GM12878 (cell line): ENCODE results near the gene ZNF79. TPM values are rescaled to one million over a fixed set of nuclear protein-coding genes. Genes with fewer than 3 reads are reported as not detected.

Source experiments
- ATAC-seq: fragments of 200-7000 bp; cut with Tn5 transposase; 3 replicates; pipeline ENCODE4 v1.9.1; 2020; ENCODE audit warnings: mild to moderate bottlenecking, moderate library complexity
- BruUV-seq: library from RNA; stranded (reverse); fragments of 400-500 nt; replicated peaks from 2 replicates; lab custom pipeline; 2021; lab: Mats Ljungman, UMichigan
- CTCF ChIA-PET: fragments of 300-600 bp; sonication (Branson Sonifier 250); formaldehyde crosslinking; extraction: SDS; loops from one replicate; lab custom pipeline; 2021; ENCODE audit warnings: inconsistent platforms; lab: Yijun Ruan, JAX
- POLR2A ChIA-PET: fragments of 350-600 bp; formaldehyde crosslinking; extraction: SDS; loops from one replicate; lab custom pipeline; 2021; ENCODE audit warnings: inconsistent platforms; lab: Charles Lee
- RAD21 ChIA-PET: fragments of 300-600 bp; sonication (Branson Sonifier 250); formaldehyde crosslinking; loops from one replicate; lab custom pipeline; 2023; ENCODE audit warnings: antibody characterized with exemption; ENCODE audit not compliant: unreplicated experiment; lab: Charles Lee
- SMC1A ChIA-PET: fragments of 300-600 bp; sonication (Branson Sonifier 250); formaldehyde crosslinking; loops from one replicate; lab custom pipeline; 2023; ENCODE audit not compliant: unreplicated experiment, uncharacterized antibody; lab: Charles Lee
- DNase-seq: peaks from one replicate; pipeline ENCODE4 v3.0.0-alpha.2; 2011; ENCODE audit warnings: low read depth, low spot score
- FAIRE-seq: peaks from 3 replicates; lab custom pipeline; 2011; peaks lifted over from hg19 to GRCh38; lab: Jason Lieb, UNC
- H2AFZ ChIP-seq: 2 replicates; pipeline ENCODE4 v1.6.0; 2011; ENCODE audit warnings: low read depth, low read length, control low read depth; ENCODE audit not compliant: control insufficient read depth
- H3K27ac ChIP-seq: 2 replicates; pipeline ENCODE4 v1.5.1; 2011; ENCODE audit warnings: control low read depth; ENCODE audit not compliant: control insufficient read depth, insufficient read depth
- H3K27me3 ChIP-seq, 2 experiments: replicated peaks in 1 of 2; 2 replicates each; pipeline versions ENCODE4 v1.6.0 to v1.6.1; 2011; ENCODE audit warnings: low read length in 1 of 2; ENCODE audit not compliant: control insufficient read depth in 2 of 2, insufficient read depth in 2 of 2
- H3K36me3 ChIP-seq, 2 experiments: 2 replicates each; pipeline ENCODE4 v1.5.1; 2011; ENCODE audit warnings: low read length in 1 of 2; ENCODE audit not compliant: control insufficient read depth in 2 of 2, insufficient read depth in 2 of 2
- H3K4me1 ChIP-seq: 2 replicates; pipeline ENCODE4 v1.6.1; 2011; ENCODE audit warnings: mild to moderate bottlenecking, low read length, moderate library complexity, mixed read lengths; ENCODE audit not compliant: control insufficient read depth, insufficient read depth
- H3K4me2 ChIP-seq: 2 replicates; pipeline ENCODE4 v1.6.0; 2011; ENCODE audit warnings: control low read depth; ENCODE audit not compliant: control insufficient read depth, insufficient read depth
- H3K4me3 ChIP-seq: fragments of 200-600 bp; sonication (generic); 2 replicates; pipeline ENCODE4 v1.5.1; 2016
- H3K79me2 ChIP-seq: 2 replicates; pipeline ENCODE4 v1.6.0; 2011; ENCODE audit warnings: low read length; ENCODE audit not compliant: control insufficient read depth, insufficient read depth
- H3K9ac ChIP-seq: 2 replicates; pipeline ENCODE4 v1.8.0; 2011; ENCODE audit warnings: low read length, control low read depth, mixed read lengths; ENCODE audit not compliant: control insufficient read depth, insufficient read depth
- H3K9me3 ChIP-seq: replicated peaks from 3 replicates; pipeline ENCODE4 v1.5.1; 2011; ENCODE audit warnings: mild to moderate bottlenecking, low read length; ENCODE audit not compliant: control insufficient read depth, insufficient read depth
- H4K20me1 ChIP-seq: 2 replicates; pipeline ENCODE4 v1.6.0; 2011; ENCODE audit not compliant: control insufficient read depth, insufficient read depth
- BHLHE40 ChIP-seq, 2 experiments: fragments of 450-650 bp in 1 of 2; IDR thresholded peaks; 2 replicates each; pipeline ENCODE4 v1.6.1; 2011 to 2017; ENCODE audit warnings: low read depth in 2 of 2, borderline replicate concordance in 1 of 2, improper control_type of control experiment in 1 of 2, low read length in 1 of 2, mild to moderate bottlenecking in 1 of 2
- CBFB ChIP-seq: IDR thresholded peaks from 2 replicates; pipeline ENCODE4 v1.6.1; 2016; ENCODE audit warnings: antibody characterized with exemption, low read depth
- CHD1 ChIP-seq: IDR thresholded peaks from 2 replicates; pipeline ENCODE4 v1.6.1; 2012; ENCODE audit warnings: low read depth, low read length, improper control_type of control experiment
- EZH2 ChIP-seq: IDR thresholded peaks from 2 replicates; pipeline ENCODE4 v1.6.1; 2012; ENCODE audit warnings: low read depth, mild to moderate bottlenecking, control low read depth, inconsistent platforms, low read length, borderline replicate concordance; ENCODE audit not compliant: control insufficient read depth
- JUND ChIP-seq: IDR thresholded peaks from 2 replicates; pipeline ENCODE4 v1.6.1; 2012; ENCODE audit warnings: low read depth, mild to moderate bottlenecking, low read length, improper control_type of control experiment, moderate library complexity
- MTA3 ChIP-seq: IDR thresholded peaks from 2 replicates; pipeline ENCODE4 v1.6.1; 2012; ENCODE audit warnings: low read length, inconsistent platforms, borderline replicate concordance
- PAX8 ChIP-seq: fragments of 450-650 bp; IDR thresholded peaks from 2 replicates; pipeline ENCODE4 v1.6.1; 2017; ENCODE audit warnings: mild to moderate bottlenecking, moderate library complexity
- POLR2AphosphoS2 ChIP-seq: IDR thresholded peaks from 2 replicates; pipeline ENCODE4 v1.6.1; 2011; ENCODE audit warnings: low read depth, mild to moderate bottlenecking, low read length, improper control_type of control experiment, moderate library complexity
- SMAD5 ChIP-seq: IDR thresholded peaks from 2 replicates; pipeline ENCODE4 v1.6.1; 2016; ENCODE audit warnings: antibody characterized with exemption, low read depth
- TCF12 ChIP-seq: IDR thresholded peaks from 2 replicates; pipeline ENCODE4 v1.6.1; 2011; ENCODE audit warnings: low read depth, mild to moderate bottlenecking, low read length
- TCF3 ChIP-seq: IDR thresholded peaks from 2 replicates; pipeline ENCODE4 v1.6.1; 2012; ENCODE audit warnings: low read depth, mild to moderate bottlenecking, low read length, borderline replicate concordance; ENCODE audit not compliant: insufficient read depth
- ZNF622 ChIP-seq: fragments of 450-650 bp; IDR thresholded peaks from 2 replicates; pipeline ENCODE4 v1.6.1; 2017; ENCODE audit warnings: mild to moderate bottlenecking, inconsistent platforms
- WGBS: methylation state at CpG from one replicate; pipeline ENCODE4 v1.1.6; 2016; ENCODE audit warnings: low lambda C conversion rate; ENCODE audit not compliant: insufficient replicate concordance, insufficient coverage; ENCODE audit errors: missing lambda C conversion rate; 5-methylcytosine and 5-hydroxymethylcytosine counted together
- in situ Hi-C: fragments of 300-500 bp; cut with MboI; formaldehyde crosslinking; loops from 9 replicates; pipeline ENCODE4 v1.14.3; 2018; ENCODE audit warnings: mixed read lengths
- intact Hi-C: fragments of 100-400 bp; cut with micrococcal nuclease; formaldehyde crosslinking; loops from one replicate; pipeline ENCODE4 v1.14.2; 2022; ENCODE audit not compliant: unreplicated experiment
- polyA plus RNA-seq, 11 experiments: library from polyadenylated mRNA; depleted of rRNA in 4 of 11; unstranded in 6 of 11; stranded (reverse) in 5 of 11; fragments of >200 nt; fragmentation: Nextera tagmentation in 4 of 11; fragmentation: Illumina TruSeq in 1 of 11; extraction: Ambion mirVana in 4 of 11; extraction: Trizol in 1 of 11; gene quantifications; 1 replicate in 1 of 11; 2 replicates in 10 of 11; pipeline versions ENCODE4 v1.2.1 to v1.2.3, GENCODE V29; 2011 to 2016; ENCODE audit warnings: inconsistent platforms in 2 of 11, missing spikeins in 2 of 11, low read depth in 1 of 11
- total RNA-seq, 4 experiments: library from RNA; depleted of rRNA in 3 of 4; stranded (reverse); fragments of >200 nt in 3 of 4; fragmentation: Illumina TruSeq in 1 of 4; extraction: Trizol in 1 of 4; gene quantifications; 2 replicates each; pipeline versions ENCODE4 v1.2.1 to v1.2.3, GENCODE V29; 2013 to 2021
- TF ChIP-seq, protein P1 (sequence below): fragments of 450-650 bp; IDR thresholded peaks from 2 replicates; pipeline ENCODE4 v1.6.1; 2017; ENCODE audit warnings: mild to moderate bottlenecking, moderate library complexity
- TF ChIP-seq, protein P2 (sequence below): fragments of 450-650 bp; formaldehyde crosslinking; IDR thresholded peaks from 2 replicates; pipeline ENCODE4 v1.4.0; 2020; ENCODE audit warnings: mild to moderate bottlenecking, moderate library complexity

ZNF79 gene
- total and polyA plus RNA-seq, 10 of the 15 experiments (the other 5 are each of a cell fraction or from before 2014, with no cell fraction given), result 1.8 to 14.1 (median 11.7) TPM

DNA sequence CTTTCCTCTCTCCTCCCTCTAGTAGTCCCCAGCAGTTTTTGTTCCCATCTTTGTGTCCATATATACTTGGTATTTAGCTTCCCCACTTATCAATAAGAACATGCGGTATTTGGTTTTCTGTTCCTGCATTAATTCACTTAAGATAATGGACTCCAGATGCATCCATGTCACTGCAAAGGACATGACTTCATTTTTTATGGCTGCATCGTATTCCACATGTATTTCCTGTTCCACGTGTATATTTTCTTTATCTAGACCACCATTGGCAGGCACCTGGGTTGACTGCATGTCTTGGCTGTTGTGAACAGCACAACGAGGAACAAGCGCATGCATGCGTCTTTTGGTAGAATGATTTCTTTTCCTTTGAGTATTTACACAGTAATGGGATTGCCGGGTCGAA, 6.2 kb downstream of the ZNF79 start (continued):
- TF ChIP-seq, protein P1, sequence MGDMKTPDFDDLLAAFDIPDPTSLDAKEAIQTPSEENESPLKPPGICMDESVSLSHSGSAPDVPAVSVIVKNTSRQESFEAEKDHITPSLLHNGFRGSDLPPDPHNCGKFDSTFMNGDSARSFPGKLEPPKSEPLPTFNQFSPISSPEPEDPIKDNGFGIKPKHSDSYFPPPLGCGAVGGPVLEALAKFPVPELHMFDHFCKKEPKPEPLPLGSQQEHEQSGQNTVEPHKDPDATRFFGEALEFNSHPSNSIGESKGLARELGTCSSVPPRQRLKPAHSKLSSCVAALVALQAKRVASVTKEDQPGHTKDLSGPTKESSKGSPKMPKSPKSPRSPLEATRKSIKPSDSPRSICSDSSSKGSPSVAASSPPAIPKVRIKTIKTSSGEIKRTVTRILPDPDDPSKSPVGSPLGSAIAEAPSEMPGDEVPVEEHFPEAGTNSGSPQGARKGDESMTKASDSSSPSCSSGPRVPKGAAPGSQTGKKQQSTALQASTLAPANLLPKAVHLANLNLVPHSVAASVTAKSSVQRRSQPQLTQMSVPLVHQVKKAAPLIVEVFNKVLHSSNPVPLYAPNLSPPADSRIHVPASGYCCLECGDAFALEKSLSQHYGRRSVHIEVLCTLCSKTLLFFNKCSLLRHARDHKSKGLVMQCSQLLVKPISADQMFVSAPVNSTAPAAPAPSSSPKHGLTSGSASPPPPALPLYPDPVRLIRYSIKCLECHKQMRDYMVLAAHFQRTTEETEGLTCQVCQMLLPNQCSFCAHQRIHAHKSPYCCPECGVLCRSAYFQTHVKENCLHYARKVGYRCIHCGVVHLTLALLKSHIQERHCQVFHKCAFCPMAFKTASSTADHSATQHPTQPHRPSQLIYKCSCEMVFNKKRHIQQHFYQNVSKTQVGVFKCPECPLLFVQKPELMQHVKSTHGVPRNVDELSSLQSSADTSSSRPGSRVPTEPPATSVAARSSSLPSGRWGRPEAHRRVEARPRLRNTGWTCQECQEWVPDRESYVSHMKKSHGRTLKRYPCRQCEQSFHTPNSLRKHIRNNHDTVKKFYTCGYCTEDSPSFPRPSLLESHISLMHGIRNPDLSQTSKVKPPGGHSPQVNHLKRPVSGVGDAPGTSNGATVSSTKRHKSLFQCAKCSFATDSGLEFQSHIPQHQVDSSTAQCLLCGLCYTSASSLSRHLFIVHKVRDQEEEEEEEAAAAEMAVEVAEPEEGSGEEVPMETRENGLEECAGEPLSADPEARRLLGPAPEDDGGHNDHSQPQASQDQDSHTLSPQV, result no peak
- no peak for TF ChIP-seq POLR2AphosphoS2
- no peak for TF ChIP-seq CHD1
- TF ChIP-seq EZH2, result no peak
- TF ChIP-seq ZNF622, result no peak
- no peak for TF ChIP-seq CBFB

DNA sequence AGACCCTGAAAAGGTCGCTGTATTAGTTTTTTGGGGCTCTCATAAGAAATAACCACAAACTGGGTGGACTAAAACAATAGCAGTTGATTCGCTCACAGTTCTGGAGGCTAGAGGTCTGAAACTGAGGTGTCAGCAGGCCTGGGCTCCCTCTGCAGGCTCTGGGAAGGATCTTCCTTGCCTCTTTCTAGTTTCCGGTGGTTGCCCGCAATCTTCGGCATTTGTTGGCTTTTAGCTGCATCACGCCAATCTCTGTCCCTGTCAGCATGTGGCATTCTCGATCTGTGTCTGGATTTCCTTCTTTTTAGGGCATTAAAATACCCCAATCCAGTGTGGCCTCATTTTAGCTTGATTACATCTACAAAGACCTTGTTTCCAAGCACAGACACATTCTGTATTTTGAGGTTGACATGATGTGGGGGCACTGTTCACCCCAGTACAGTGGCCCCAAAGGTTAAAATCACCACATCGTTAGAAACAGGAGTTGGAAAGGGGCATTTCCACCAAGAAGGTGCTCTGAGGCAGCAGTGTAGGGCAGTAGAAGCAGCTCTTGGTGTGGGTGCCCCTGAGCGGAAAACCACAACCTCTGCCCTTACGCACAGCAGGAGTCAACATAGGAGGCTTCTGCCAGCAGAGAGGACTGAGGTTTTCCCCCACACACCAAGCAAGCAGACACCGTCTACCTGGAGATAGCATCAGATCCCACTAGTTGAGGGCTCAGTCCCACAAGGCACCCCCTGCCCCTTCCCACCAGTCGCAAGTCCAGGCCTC, 13.5 kb downstream of the ZNF79 start:
- FAIRE-seq (no peak), ATAC-seq (no peak), DNase-seq (no peak)
- in situ Hi-C loops (no loop called here), intact Hi-C loops (no loop called here)
- RAD21 ChIA-PET, result no interaction called here
- 98% methylated on average over 12 of the region's 12 CpGs for WGBS
- peaks cover 16 to 41% of the 10 kb centered on the region in 2 experiments for H3K36me3 ChIP-seq
- no peaks in the 10 kb centered on the region for H4K20me1 ChIP-seq
- no peak overlapping the region for H3K4me2 ChIP-seq
- H3K4me3 ChIP-seq, result no peak overlapping the region
- H2AFZ ChIP-seq, result no peak overlapping the region
- H3K4me1 ChIP-seq, result no peaks in the 10 kb centered on the region
- POLR2A ChIA-PET, result interaction anchor here (0.7 kb wide), 1 partner anchor 135 kb away, joined by 8 read pairs; no protein-coding TSS in a partner anchor
- TF ChIP-seq BHLHE40 (IDR thresholded peaks at IDR 0.05; ENCODE audit: borderline replicate concordance in 1 of 2, low read depth in 2 of 2, low read length in 1 of 2) (no peak), MTA3 (no peak), PAX8 (no peak), EZH2 (no peak), ZNF622 (no peak), TCF12 (no peak), TCF3 (no peak), SMAD5 (no peak), JUND (no peak)
- TF ChIP-seq, protein P2, sequence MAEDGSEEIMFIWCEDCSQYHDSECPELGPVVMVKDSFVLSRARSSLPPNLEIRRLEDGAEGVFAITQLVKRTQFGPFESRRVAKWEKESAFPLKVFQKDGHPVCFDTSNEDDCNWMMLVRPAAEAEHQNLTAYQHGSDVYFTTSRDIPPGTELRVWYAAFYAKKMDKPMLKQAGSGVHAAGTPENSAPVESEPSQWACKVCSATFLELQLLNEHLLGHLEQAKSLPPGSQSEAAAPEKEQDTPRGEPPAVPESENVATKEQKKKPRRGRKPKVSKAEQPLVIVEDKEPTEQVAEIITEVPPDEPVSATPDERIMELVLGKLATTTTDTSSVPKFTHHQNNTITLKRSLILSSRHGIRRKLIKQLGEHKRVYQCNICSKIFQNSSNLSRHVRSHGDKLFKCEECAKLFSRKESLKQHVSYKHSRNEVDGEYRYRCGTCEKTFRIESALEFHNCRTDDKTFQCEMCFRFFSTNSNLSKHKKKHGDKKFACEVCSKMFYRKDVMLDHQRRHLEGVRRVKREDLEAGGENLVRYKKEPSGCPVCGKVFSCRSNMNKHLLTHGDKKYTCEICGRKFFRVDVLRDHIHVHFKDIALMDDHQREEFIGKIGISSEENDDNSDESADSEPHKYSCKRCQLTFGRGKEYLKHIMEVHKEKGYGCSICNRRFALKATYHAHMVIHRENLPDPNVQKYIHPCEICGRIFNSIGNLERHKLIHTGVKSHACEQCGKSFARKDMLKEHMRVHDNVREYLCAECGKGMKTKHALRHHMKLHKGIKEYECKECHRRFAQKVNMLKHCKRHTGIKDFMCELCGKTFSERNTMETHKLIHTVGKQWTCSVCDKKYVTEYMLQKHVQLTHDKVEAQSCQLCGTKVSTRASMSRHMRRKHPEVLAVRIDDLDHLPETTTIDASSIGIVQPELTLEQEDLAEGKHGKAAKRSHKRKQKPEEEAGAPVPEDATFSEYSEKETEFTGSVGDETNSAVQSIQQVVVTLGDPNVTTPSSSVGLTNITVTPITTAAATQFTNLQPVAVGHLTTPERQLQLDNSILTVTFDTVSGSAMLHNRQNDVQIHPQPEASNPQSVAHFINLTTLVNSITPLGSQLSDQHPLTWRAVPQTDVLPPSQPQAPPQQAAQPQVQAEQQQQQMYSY, result no peak
- BruUV-seq, result no TSS peak
- no peak overlapping the region for H3K27ac ChIP-seq
- no peak overlapping the region for H3K9ac ChIP-seq
- no peaks in the 10 kb centered on the region for H3K79me2 ChIP-seq
- no peaks in the 10 kb centered on the region; the same call in 2 of the 3 replicates for H3K9me3 ChIP-seq
- SMC1A ChIA-PET, result no interaction called here
- H3K27me3 ChIP-seq, result no peaks in the 10 kb centered on the region
- CTCF ChIA-PET, result no interaction called here
